Vagina (tissue), 2 donors: ENCODE data around the gene MDP1. TPM values are rescaled to one million over a fixed set of nuclear protein-coding genes. Genes with fewer than 3 reads are reported as not detected.
A peak's percentile ranks its signal among the peaks of the same experiment; 100 is the strongest.

ENCODE experiments used
- DNase-seq, 2 donors: peaks; one replicate each; pipeline ENCODE4 v3.0.0-alpha.2; 2017; ENCODE audit errors: extremely low spot score in 2 of 2
- H3K27ac ChIP-seq: fragments of 200-600 bp; sonication (generic); one replicate; pipeline ENCODE4 v1.5.1; 2019
- H3K27me3 ChIP-seq: fragments of 200-600 bp; sonication (generic); one replicate; pipeline ENCODE4 v1.5.1; 2019
- H3K36me3 ChIP-seq, 2 donors: fragments of 200-600 bp; sonication (generic); one replicate each; pipeline ENCODE4 v1.5.1; 2017 to 2019
- H3K4me1 ChIP-seq: fragments of 200-600 bp; sonication (generic); one replicate; pipeline ENCODE4 v1.5.1; 2019
- H3K4me3 ChIP-seq, 2 donors: fragments of 200-600 bp; sonication (generic); 1 replicate in 1 of 2; 2 replicates in 1 of 2; pipeline ENCODE4 v1.5.1; 2016 to 2019
- H3K9me3 ChIP-seq: fragments of 200-600 bp; sonication (generic); one replicate; pipeline ENCODE4 v1.5.1; 2019
- CTCF ChIP-seq, 3 experiments: fragments of 450-650 bp in 2 of 3; fragments of 200-600 bp in 1 of 3; sonication (generic) in 1 of 3; IDR thresholded peaks; one replicate each; pipeline ENCODE4 v1.5.1; 2017 to 2019; ENCODE audit warnings: antibody characterized with exemption in 3 of 3, mild to moderate bottlenecking in 2 of 3, moderate library complexity in 2 of 3
- POLR2A ChIP-seq, 2 donors: fragments of 450-650 bp; IDR thresholded peaks; one replicate each; pipeline ENCODE4 v1.6.1; 2017; ENCODE audit warnings: antibody characterized with exemption in 2 of 2, mild to moderate bottlenecking in 2 of 2, moderate library complexity in 2 of 2
- POLR2AphosphoS5 ChIP-seq, 2 donors: sonication (generic); formaldehyde crosslinking; IDR thresholded peaks; one replicate each; pipeline ENCODE4 v1.9.0; 2017; ENCODE audit warnings: antibody characterized with exemption in 2 of 2, mild to moderate bottlenecking in 2 of 2, low read depth in 1 of 2; ENCODE audit not compliant: insufficient read depth in 1 of 2
- intact Hi-C: fragments of 100-400 bp; cut with DNase I; formaldehyde crosslinking; loops from one replicate; pipeline ENCODE4 v1.15.1; 2023
- total RNA-seq: library from RNA; depleted of rRNA; stranded (reverse); fragments of >200 nt; gene quantifications from one replicate; pipeline ENCODE4 v1.2.3, GENCODE V29; 2016

Gene MDP1
- total RNA-seq, 1 donor from 2014 or later = 32.7 TPM

GRCh38 chr14:24261969-24262327 is 46.1 kb upstream of the MDP1 start:
- intact Hi-C loops = no loop called here
- H3K36me3 ChIP-seq = peaks cover 0 to 17% of the 10 kb centered on the region in 2 donors

GRCh38 chr14:24261256-24261968 is 45.5 kb upstream of the MDP1 start:
- H3K36me3 ChIP-seq = peaks cover 0 to 12% of the 10 kb centered on the region in 2 donors
- H3K27me3 ChIP-seq = no peaks in the 10 kb centered on the region
- peaks cover 11% of the 10 kb centered on the region for H3K4me1 ChIP-seq
- H3K4me3 ChIP-seq = peak overlapping the region in 1 of 2 donors; percentile 26
- H3K9me3 ChIP-seq = no peaks in the 10 kb centered on the region
- TF ChIP-seq POLR2A (IDR thresholded peaks at IDR 0.05) (no peak), CTCF (IDR thresholded peaks at IDR 0.05) (no peak), POLR2AphosphoS5 (IDR thresholded peaks at IDR 0.05; ENCODE audit: insufficient read depth in 1 of 2, low read depth in 1 of 2) (no peak)
- no peak for DNase-seq
- intact Hi-C loops = no loop called here
- no peak overlapping the region for H3K27ac ChIP-seq

More at GRCh38 chr14:24261969-24262327, 46.1 kb upstream of the MDP1 start:
- Histone ChIP-seq H3K9me3 (no peaks in the 10 kb centered on the region), H3K4me3 (peak overlapping the region in 1 of 2 donors; percentile 26), H3K27me3 (no peaks in the 10 kb centered on the region), H3K27ac (no peak overlapping the region), H3K4me1 (peaks cover 11% of the 10 kb centered on the region)
- DNase-seq = no peak
- TF ChIP-seq POLR2AphosphoS5 (IDR thresholded peaks at IDR 0.05; ENCODE audit: insufficient read depth in 1 of 2, low read depth in 1 of 2) (no peak), POLR2A (IDR thresholded peaks at IDR 0.05) (no peak), CTCF (IDR thresholded peaks at IDR 0.05) (no peak)

GRCh38 chr14:24260780-24261157 is 44.9 kb upstream of the MDP1 start:
- Histone ChIP-seq H3K4me1 (peaks cover 11% of the 10 kb centered on the region), H3K27me3 (no peaks in the 10 kb centered on the region), H3K27ac (no peak overlapping the region), H3K9me3 (no peaks in the 10 kb centered on the region), H3K4me3 (peak overlapping the region in 1 of 2 donors; percentile 26), H3K36me3 (peaks cover 0 to 7% of the 10 kb centered on the region in 2 donors)
- intact Hi-C loops = no loop called here
- no peak for DNase-seq
- TF ChIP-seq CTCF (IDR thresholded peaks at IDR 0.05) (no peak), POLR2AphosphoS5 (IDR thresholded peaks at IDR 0.05; ENCODE audit: insufficient read depth in 1 of 2, low read depth in 1 of 2) (no peak), POLR2A (IDR thresholded peaks at IDR 0.05) (no peak)

GRCh38 chr14:24260026-24260779 is 44.3 kb upstream of the MDP1 start:
- TF ChIP-seq POLR2A (IDR thresholded peaks at IDR 0.05) = no peak
- TF ChIP-seq CTCF (IDR thresholded peaks at IDR 0.05) = no peak
- TF ChIP-seq POLR2AphosphoS5 (IDR thresholded peaks at IDR 0.05; ENCODE audit: insufficient read depth in 1 of 2, low read depth in 1 of 2) = no peak
- H3K27me3 ChIP-seq = no peaks in the 10 kb centered on the region
- peaks cover 0 to 1% of the 10 kb centered on the region in 2 donors for H3K36me3 ChIP-seq
- H3K9me3 ChIP-seq = no peaks in the 10 kb centered on the region
- no peak overlapping the region for H3K4me3 ChIP-seq
- peaks cover 11% of the 10 kb centered on the region for H3K4me1 ChIP-seq
- no peak overlapping the region for H3K27ac ChIP-seq
- DNase-seq = no peak
- intact Hi-C loops = no loop called here
